ENCODE measurements around the gene AHCYL2. TPM values are rescaled to one million over a fixed set of nuclear protein-coding genes. Genes with fewer than 3 reads are reported as not detected.

AHCYL2 gene
- polyA plus RNA-seq, 1 experiment = 7.8 TPM

GRCh38 chr7:129458171-129458570 lies 233.3 kb downstream of the AHCYL2 start:
- CTCF ChIA-PET = interaction anchor here (1.0 kb wide), 1 partner anchor 91 kb away, joined by 3 read pairs; no protein-coding TSS in a partner anchor
- H3K36me3 ChIP-seq (ENCODE audit: control insufficient read depth, insufficient read depth, low read length) = no peaks in the 10 kb centered on the region
- TF ChIP-seq, protein P1, sequence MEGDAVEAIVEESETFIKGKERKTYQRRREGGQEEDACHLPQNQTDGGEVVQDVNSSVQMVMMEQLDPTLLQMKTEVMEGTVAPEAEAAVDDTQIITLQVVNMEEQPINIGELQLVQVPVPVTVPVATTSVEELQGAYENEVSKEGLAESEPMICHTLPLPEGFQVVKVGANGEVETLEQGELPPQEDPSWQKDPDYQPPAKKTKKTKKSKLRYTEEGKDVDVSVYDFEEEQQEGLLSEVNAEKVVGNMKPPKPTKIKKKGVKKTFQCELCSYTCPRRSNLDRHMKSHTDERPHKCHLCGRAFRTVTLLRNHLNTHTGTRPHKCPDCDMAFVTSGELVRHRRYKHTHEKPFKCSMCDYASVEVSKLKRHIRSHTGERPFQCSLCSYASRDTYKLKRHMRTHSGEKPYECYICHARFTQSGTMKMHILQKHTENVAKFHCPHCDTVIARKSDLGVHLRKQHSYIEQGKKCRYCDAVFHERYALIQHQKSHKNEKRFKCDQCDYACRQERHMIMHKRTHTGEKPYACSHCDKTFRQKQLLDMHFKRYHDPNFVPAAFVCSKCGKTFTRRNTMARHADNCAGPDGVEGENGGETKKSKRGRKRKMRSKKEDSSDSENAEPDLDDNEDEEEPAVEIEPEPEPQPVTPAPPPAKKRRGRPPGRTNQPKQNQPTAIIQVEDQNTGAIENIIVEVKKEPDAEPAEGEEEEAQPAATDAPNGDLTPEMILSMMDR (IDR thresholded peaks at IDR 0.05; ENCODE audit: insufficient read depth, low read depth, low read length) = no peak
- POLR2A ChIA-PET = no interaction called here
- H3K27me3 ChIP-seq (ENCODE audit: control insufficient read depth, insufficient read depth, low read length) = no peaks in the 10 kb centered on the region
- H3K4me3 ChIP-seq (ENCODE audit: low read depth, low read length) = no peak overlapping the region
- DNase-seq (ENCODE audit: low read depth) = no peak

- POLR2A ChIA-PET = no interaction called here
- CTCF ChIA-PET = interaction anchor here (1.1 to 1.4 kb wide), 5 partner anchors 10 to 119 kb away, joined by 3 to 7 read pairs (median 4); no protein-coding TSS in a partner anchor
- no peak for DNase-seq (ENCODE audit: low read depth)
- no peaks in the 10 kb centered on the region for H3K36me3 ChIP-seq (ENCODE audit: control insufficient read depth, insufficient read depth, low read length)
- TF ChIP-seq, protein P1 (IDR thresholded peaks at IDR 0.05; ENCODE audit: insufficient read depth, low read depth, low read length) = no peak
- H3K4me3 ChIP-seq (ENCODE audit: low read depth, low read length) = no peak overlapping the region
- H3K27me3 ChIP-seq (ENCODE audit: control insufficient read depth, insufficient read depth, low read length) = no peaks in the 10 kb centered on the region
These were observed 237.0 kb downstream of the AHCYL2 start for GRCh38 chr7:129461809-129462208.

DNA sequence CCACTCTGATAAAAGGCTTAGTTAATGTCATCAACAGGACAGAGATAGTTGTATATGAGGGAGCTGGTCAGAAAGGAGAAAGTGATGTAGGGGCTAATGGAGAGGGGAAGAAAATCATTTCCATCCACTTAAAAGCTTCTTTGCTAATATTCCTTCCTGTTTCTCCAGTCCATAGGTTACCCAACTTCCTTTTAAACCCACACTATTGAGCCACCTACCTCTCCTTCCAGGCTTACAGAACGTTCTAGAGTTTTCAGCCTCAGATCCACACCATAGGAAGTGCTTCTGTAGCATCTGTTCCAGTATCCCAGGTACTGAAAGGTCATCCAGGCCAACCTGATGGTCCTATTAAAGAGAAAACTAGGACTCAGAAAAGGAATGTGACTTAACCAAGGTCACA lies 237.6 kb downstream of the AHCYL2 start:
- H3K36me3 ChIP-seq (ENCODE audit: control insufficient read depth, insufficient read depth, low read length) = no peaks in the 10 kb centered on the region
- no peak overlapping the region for H3K4me3 ChIP-seq (ENCODE audit: low read depth, low read length)
- TF ChIP-seq, protein P1 (IDR thresholded peaks at IDR 0.05; ENCODE audit: insufficient read depth, low read depth, low read length) = no peak
- DNase-seq (ENCODE audit: low read depth) = no peak
- H3K27me3 ChIP-seq (ENCODE audit: control insufficient read depth, insufficient read depth, low read length) = no peaks in the 10 kb centered on the region
- ChIA-PET CTCF (interaction anchor here (1.0 to 1.4 kb wide), 5 partner anchors 9 to 237 kb away, joined by 3 to 7 read pairs (median 4); no protein-coding TSS in a partner anchor), POLR2A (no interaction called here)

DNA sequence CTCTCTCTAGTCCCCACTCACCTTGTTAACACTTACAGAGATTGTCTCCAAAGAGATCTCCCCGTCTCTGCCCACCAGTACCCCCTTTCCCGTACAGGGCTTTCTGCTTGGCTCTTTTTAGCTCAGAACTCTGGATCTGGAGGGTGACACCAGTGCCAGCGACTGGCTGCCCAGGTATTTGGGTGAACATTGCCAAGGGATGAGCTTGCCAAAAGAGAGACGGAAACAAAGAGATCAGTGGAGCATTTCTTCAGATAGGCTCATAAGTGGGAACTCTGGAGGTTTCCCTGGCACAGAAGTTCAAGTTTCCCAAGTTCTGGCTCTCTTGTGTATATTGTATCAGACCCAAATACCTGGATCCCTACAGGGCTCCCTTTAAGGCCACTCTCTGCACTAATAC lies 239.4 kb downstream of the AHCYL2 start:
- CTCF ChIA-PET = interaction anchor here (1.5 to 3.4 kb wide), 2 partner anchors 97 to 246 kb away, joined by 4 to 20 read pairs; no protein-coding TSS in a partner anchor
- H3K4me3 ChIP-seq (ENCODE audit: low read depth, low read length) = no peak overlapping the region
- POLR2A ChIA-PET = no interaction called here
- H3K36me3 ChIP-seq (ENCODE audit: control insufficient read depth, insufficient read depth, low read length) = no peaks in the 10 kb centered on the region
- DNase-seq (ENCODE audit: low read depth) = no peak
- no peaks in the 10 kb centered on the region for H3K27me3 ChIP-seq (ENCODE audit: control insufficient read depth, insufficient read depth, low read length)
- TF ChIP-seq, protein P1 (IDR thresholded peaks at IDR 0.05; ENCODE audit: insufficient read depth, low read depth, low read length) = no peak

GRCh38 chr7:129465080-129465479 lies 240.2 kb downstream of the AHCYL2 start:
- no peak overlapping the region for H3K4me3 ChIP-seq (ENCODE audit: low read depth, low read length)
- H3K36me3 ChIP-seq (ENCODE audit: control insufficient read depth, insufficient read depth, low read length) = no peaks in the 10 kb centered on the region
- TF ChIP-seq, protein P1 (IDR thresholded peaks at IDR 0.05; ENCODE audit: insufficient read depth, low read depth, low read length) = no peak
- H3K27me3 ChIP-seq (ENCODE audit: control insufficient read depth, insufficient read depth, low read length) = no peaks in the 10 kb centered on the region
- no peak for DNase-seq (ENCODE audit: low read depth)
- ChIA-PET POLR2A (no interaction called here), CTCF (interaction anchor here (1.5 to 3.4 kb wide), 2 partner anchors 97 to 247 kb away, joined by 4 to 20 read pairs; no protein-coding TSS in a partner anchor)
